ENCODE data around the gene PLCD3.

GRCh38 chr17:45101883-45102811 is 30.2 kb downstream of the PLCD3 start:
- no peak for TF ChIP-seq CTCF (IDR thresholded peaks at IDR 0.05)
- no peak for TF ChIP-seq POLR2A (IDR thresholded peaks at IDR 0.05)
- no peak for TF ChIP-seq EP300 (IDR thresholded peaks at IDR 0.05)
